Measurements from ENCODE around the gene UCHL1. TPM values are rescaled to one million over a fixed set of nuclear protein-coding genes. Genes with fewer than 3 reads are reported as not detected.

The UCHL1 gene
- total RNA-seq, 2 donors from 2014 or later: 26.5 to 103 TPM

GRCh38 chr4:41214825-41215146, 41.9 kb upstream of the UCHL1 start:
- Histone ChIP-seq H3K36me3 (replicated peaks in 1 of 2; ENCODE audit: insufficient read depth in 1 of 2, low read depth in 2 of 2) (no peaks in the 10 kb centered on the region), H3K4me1 (peaks cover 38% of the 10 kb centered on the region), H3K27me3 (no peaks in the 10 kb centered on the region), H3K27ac (peak overlapping the region; percentile 58 to 97 (median 88)), H3K9me3 (no peaks in the 10 kb centered on the region), H3K4me3 (no peak overlapping the region)
- 2 to 4% methylated on average over 8 of the region's 8 CpGs for WGBS, 2 donors
- intact Hi-C loops (cut with DNase I): loop anchor here (5.0 kb wide), 2 partner anchors 242 to 287 kb away; no protein-coding TSS in a partner anchor
- peak; percentile 1 for ATAC-seq
- TF ChIP-seq, protein P1, sequence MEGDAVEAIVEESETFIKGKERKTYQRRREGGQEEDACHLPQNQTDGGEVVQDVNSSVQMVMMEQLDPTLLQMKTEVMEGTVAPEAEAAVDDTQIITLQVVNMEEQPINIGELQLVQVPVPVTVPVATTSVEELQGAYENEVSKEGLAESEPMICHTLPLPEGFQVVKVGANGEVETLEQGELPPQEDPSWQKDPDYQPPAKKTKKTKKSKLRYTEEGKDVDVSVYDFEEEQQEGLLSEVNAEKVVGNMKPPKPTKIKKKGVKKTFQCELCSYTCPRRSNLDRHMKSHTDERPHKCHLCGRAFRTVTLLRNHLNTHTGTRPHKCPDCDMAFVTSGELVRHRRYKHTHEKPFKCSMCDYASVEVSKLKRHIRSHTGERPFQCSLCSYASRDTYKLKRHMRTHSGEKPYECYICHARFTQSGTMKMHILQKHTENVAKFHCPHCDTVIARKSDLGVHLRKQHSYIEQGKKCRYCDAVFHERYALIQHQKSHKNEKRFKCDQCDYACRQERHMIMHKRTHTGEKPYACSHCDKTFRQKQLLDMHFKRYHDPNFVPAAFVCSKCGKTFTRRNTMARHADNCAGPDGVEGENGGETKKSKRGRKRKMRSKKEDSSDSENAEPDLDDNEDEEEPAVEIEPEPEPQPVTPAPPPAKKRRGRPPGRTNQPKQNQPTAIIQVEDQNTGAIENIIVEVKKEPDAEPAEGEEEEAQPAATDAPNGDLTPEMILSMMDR (IDR thresholded peaks at IDR 0.05): peak in 2 of 7 experiments; percentile 2 to 41
- no peak for TF ChIP-seq POLR2A (IDR thresholded peaks at IDR 0.05)
- DNase-seq: no peak

GRCh38 chr4:41215155-41215554, 41.6 kb upstream of the UCHL1 start:
- Histone ChIP-seq H3K27me3 (no peaks in the 10 kb centered on the region), H3K36me3 (replicated peaks in 1 of 2; ENCODE audit: insufficient read depth in 1 of 2, low read depth in 2 of 2) (no peaks in the 10 kb centered on the region), H3K4me3 (no peak overlapping the region), H3K9me3 (no peaks in the 10 kb centered on the region), H3K27ac (peak overlapping the region; percentile 58 to 97 (median 88)), H3K4me1 (peaks cover 36% of the 10 kb centered on the region)
- TF ChIP-seq, protein P1 (IDR thresholded peaks at IDR 0.05): no peak
- DNase-seq (no peak), ATAC-seq (no peak)
- WGBS, 2 donors: 25 to 30% methylated on average over 6 to 9 of the region's 9 CpGs
- intact Hi-C loops (cut with DNase I): no loop called here

DNA sequence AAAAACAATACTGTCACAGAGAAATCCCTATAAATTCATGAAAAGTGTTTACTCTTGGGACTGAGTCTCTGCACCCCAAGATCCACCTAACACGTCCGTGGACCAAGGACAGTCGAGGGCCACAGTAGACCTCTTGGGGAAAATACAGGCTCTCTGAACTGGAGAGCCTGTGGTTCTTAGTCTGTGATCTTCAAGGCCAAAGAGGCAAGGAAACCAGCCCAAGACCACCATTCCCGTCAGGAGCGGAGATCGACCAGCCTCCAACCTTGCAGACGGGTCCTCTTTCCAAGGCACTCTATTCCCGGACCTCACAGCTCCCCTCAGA, 40.8 kb upstream of the UCHL1 start:
- Histone ChIP-seq H3K4me3 (peak overlapping the region in 1 of 2 donors; percentile 20), H3K4me1 (peaks cover 36% of the 10 kb centered on the region), H3K27me3 (no peaks in the 10 kb centered on the region), H3K9me3 (no peaks in the 10 kb centered on the region), H3K36me3 (replicated peaks in 1 of 2; ENCODE audit: insufficient read depth in 1 of 2, low read depth in 2 of 2) (no peaks in the 10 kb centered on the region), H3K27ac (peak overlapping the region; percentile 92 to 97 (median 94))
- DNase-seq (no peak), ATAC-seq (no peak)
- 4 to 9% methylated on average over 7 to 8 of the region's 8 CpGs for WGBS, 2 donors
- intact Hi-C loops (cut with DNase I): no loop called here
- no peak for TF ChIP-seq POLR2A (IDR thresholded peaks at IDR 0.05)
- TF ChIP-seq, protein P1 (IDR thresholded peaks at IDR 0.05): no peak

- Histone ChIP-seq H3K9me3 (no peaks in the 10 kb centered on the region), H3K27ac (peak overlapping the region; percentile 92 to 97 (median 94)), H3K4me3 (peak overlapping the region; percentile 20 to 49), H3K36me3 (replicated peaks in 1 of 2; ENCODE audit: insufficient read depth in 1 of 2, low read depth in 2 of 2) (no peaks in the 10 kb centered on the region), H3K4me1 (peaks cover 36% of the 10 kb centered on the region), H3K27me3 (no peaks in the 10 kb centered on the region)
- intact Hi-C loops (cut with DNase I): no loop called here
- 0 to 3% methylated on average over 9 to 58 of the region's 59 CpGs for WGBS, 2 donors
- TF ChIP-seq POLR2A (IDR thresholded peaks at IDR 0.05): peak; percentile 74 to 95 (median 91)
- TF ChIP-seq, protein P1 (IDR thresholded peaks at IDR 0.05): peak in 4 of 7 experiments; percentile 17 to 68 (median 54)
- ATAC-seq (peak; percentile 72), DNase-seq (peak; percentile 87 to 92 (median 90))
Measured at GRCh38 chr4:41216294-41217019, 40.3 kb upstream of the UCHL1 start.

DNA sequence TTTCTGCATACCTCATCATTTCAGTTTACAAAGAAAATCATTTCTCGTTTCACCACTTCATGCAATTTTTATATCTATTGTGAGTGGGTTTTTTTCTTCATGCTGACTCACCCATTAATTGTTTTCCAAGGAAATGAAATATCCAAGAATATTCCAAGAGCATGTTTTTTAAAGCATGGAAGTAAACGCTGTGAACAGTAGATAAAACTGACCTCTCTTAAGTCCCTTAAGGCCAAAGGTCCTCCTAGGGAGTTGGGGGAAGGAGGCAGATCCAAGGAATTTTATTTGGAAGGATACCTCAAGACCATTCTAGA, 39.8 kb upstream of the UCHL1 start:
- 0 to 1% methylated on average over 2 of the region's 2 CpGs for WGBS, 2 donors
- Histone ChIP-seq H3K27me3 (no peaks in the 10 kb centered on the region), H3K9me3 (no peaks in the 10 kb centered on the region), H3K4me1 (peaks cover 36% of the 10 kb centered on the region), H3K4me3 (peak overlapping the region in 1 of 2 donors; percentile 20), H3K36me3 (replicated peaks in 1 of 2; ENCODE audit: insufficient read depth in 1 of 2, low read depth in 2 of 2) (no peaks in the 10 kb centered on the region), H3K27ac (peak overlapping the region; percentile 92 to 97 (median 94))
- intact Hi-C loops (cut with DNase I): no loop called here
- DNase-seq: no peak
- no peak for ATAC-seq
- TF ChIP-seq, protein P1 (IDR thresholded peaks at IDR 0.05): no peak
- TF ChIP-seq POLR2A (IDR thresholded peaks at IDR 0.05): no peak
